Karpas-422 (cell line): ENCODE results near the gene RPUSD1. TPM values are rescaled to one million over a fixed set of nuclear protein-coding genes. Genes with fewer than 3 reads are reported as not detected.
"Not testable (repeated sequence)": the region's sequence is repeated elsewhere in the genome, so short reads cannot be mapped to it uniquely, and the experiment has no call there.

Experiments
- DNase-seq: peaks from one replicate; pipeline ENCODE4 v3.0.0-alpha.2; 2015
- H2AFZ ChIP-seq: fragments of 200-600 bp; sonication (generic); 2 replicates; pipeline ENCODE4 v1.6.1; 2014; ENCODE audit warnings: antibody characterized with exemption, low read length, mixed read lengths
- H3K27ac ChIP-seq: fragments of 200-600 bp; sonication (generic); 2 replicates; pipeline ENCODE4 v1.5.1; 2014; ENCODE audit warnings: mild to moderate bottlenecking, low read length, moderate library complexity
- H3K27me3 ChIP-seq: fragments of 200-600 bp; sonication (generic); 2 replicates; pipeline ENCODE4 v1.6.1; 2014; ENCODE audit warnings: low read length, mixed read lengths
- H3K36me3 ChIP-seq: fragments of 200-600 bp; sonication (generic); 2 replicates; pipeline ENCODE4 v1.6.1; 2014; ENCODE audit warnings: low read length, mixed read lengths; ENCODE audit not compliant: insufficient read depth
- H3K4me1 ChIP-seq: fragments of 200-600 bp; sonication (generic); 2 replicates; pipeline ENCODE4 v1.6.1; 2014; ENCODE audit warnings: mild to moderate bottlenecking, low read length, mixed read lengths
- H3K4me2 ChIP-seq: fragments of 200-600 bp; sonication (generic); 2 replicates; pipeline ENCODE4 v1.6.1; 2014; ENCODE audit warnings: low read length, low read depth, mild to moderate bottlenecking; ENCODE audit not compliant: poor library complexity, severe bottlenecking
- H3K4me3 ChIP-seq: fragments of 200-600 bp; sonication (generic); 2 replicates; pipeline ENCODE4 v1.5.1; 2014; ENCODE audit warnings: mild to moderate bottlenecking, antibody characterized with exemption, low read length, mixed read lengths
- H3K79me2 ChIP-seq: fragments of 200-600 bp; sonication (generic); 2 replicates; pipeline ENCODE4 v1.6.1; 2014; ENCODE audit warnings: mild to moderate bottlenecking, low read length, mixed read lengths
- H3K9ac ChIP-seq: fragments of 200-600 bp; sonication (generic); 2 replicates; pipeline ENCODE4 v1.6.0; 2014; ENCODE audit warnings: low read length
- H3K9me2 ChIP-seq: fragments of 200-600 bp; sonication (generic), shearing (Covaris generic); replicated peaks from 2 replicates; pipeline ENCODE4 v1.6.0; 2014; ENCODE audit warnings: mild to moderate bottlenecking, low read length, moderate library complexity; ENCODE audit not compliant: insufficient read depth
- H3K9me3 ChIP-seq: fragments of 300-700, 200-600 bp; sonication (generic); 2 replicates; pipeline ENCODE4 v1.6.1; 2014; ENCODE audit warnings: low read length, mixed read lengths
- H4K20me1 ChIP-seq: fragments of 200-600 bp; sonication (generic); 2 replicates; pipeline ENCODE4 v1.6.1; 2014; ENCODE audit warnings: mild to moderate bottlenecking, antibody characterized with exemption, low read length, low read depth; ENCODE audit not compliant: insufficient read depth
- total RNA-seq: library from RNA; depleted of rRNA; stranded (reverse); fragments of >200 nt; shearing (Covaris generic); gene quantifications from 2 replicates; pipeline ENCODE4 v1.2.3, GENCODE V29; 2014; ENCODE audit warnings: low replicate concordance

RPUSD1 gene
- total RNA-seq, 1 experiment from 2014 or later, result 26.6 TPM

- no peaks in the 10 kb centered on the region for H3K79me2 ChIP-seq
- H4K20me1 ChIP-seq, result no peaks in the 10 kb centered on the region
- no peak overlapping the region for H3K27ac ChIP-seq
- DNase-seq, result no peak
- no peaks in the 10 kb centered on the region for H3K27me3 ChIP-seq
- H3K36me3 ChIP-seq, result no peaks in the 10 kb centered on the region
- H3K9me3 ChIP-seq, result no peaks in the 10 kb centered on the region
- no peak overlapping the region for H3K4me3 ChIP-seq
- H2AFZ ChIP-seq, result no peak overlapping the region
- no peaks in the 10 kb centered on the region for H3K9me2 ChIP-seq
- H3K4me1 ChIP-seq, result no peaks in the 10 kb centered on the region
- H3K4me2 ChIP-seq, result no peak overlapping the region
- no peak overlapping the region for H3K9ac ChIP-seq
Observed at GRCh38 chr16:821751-822150, 33.6 kb upstream of the RPUSD1 start.

- Histone ChIP-seq H3K27ac (no peak overlapping the region), H3K36me3 (no peaks in the 10 kb centered on the region), H3K4me1 (no peaks in the 10 kb centered on the region), H4K20me1 (no peaks in the 10 kb centered on the region), H2AFZ (no peak overlapping the region), H3K9me2 (no peaks in the 10 kb centered on the region), H3K9ac (no peak overlapping the region), H3K79me2 (no peaks in the 10 kb centered on the region), H3K4me2 (no peak overlapping the region), H3K9me3 (no peaks in the 10 kb centered on the region), H3K27me3 (no peaks in the 10 kb centered on the region), H3K4me3 (no peak overlapping the region)
- DNase-seq, result no peak
Observed at GRCh38 chr16:820748-821147, 32.6 kb upstream of the RPUSD1 start.

- not testable (repeated sequence) for H3K9me3 ChIP-seq, H3K4me3 ChIP-seq, DNase-seq, H3K4me2 ChIP-seq, H3K4me1 ChIP-seq, H3K27ac ChIP-seq, H4K20me1 ChIP-seq, H3K79me2 ChIP-seq, H2AFZ ChIP-seq, H3K27me3 ChIP-seq, H3K36me3 ChIP-seq, H3K9ac ChIP-seq, H3K9me2 ChIP-seq
Observed at GRCh38 chr16:820044-820408, 31.8 kb upstream of the RPUSD1 start.

- Histone ChIP-seq H3K4me3 (no peak overlapping the region), H3K4me2 (no peak overlapping the region), H4K20me1 (no peaks in the 10 kb centered on the region), H2AFZ (no peak overlapping the region), H3K9me3 (no peaks in the 10 kb centered on the region), H3K9me2 (no peaks in the 10 kb centered on the region), H3K9ac (no peak overlapping the region), H3K4me1 (no peaks in the 10 kb centered on the region), H3K27me3 (no peaks in the 10 kb centered on the region), H3K27ac (no peak overlapping the region), H3K36me3 (no peaks in the 10 kb centered on the region), H3K79me2 (no peaks in the 10 kb centered on the region)
- DNase-seq, result no peak
Observed at GRCh38 chr16:819336-820043, 31.3 kb upstream of the RPUSD1 start.

GRCh38 chr16:818592-818991, 30.4 kb upstream of the RPUSD1 start:
- DNase-seq, result no peak
- no peaks in the 10 kb centered on the region for H3K27me3 ChIP-seq
- H4K20me1 ChIP-seq, result no peaks in the 10 kb centered on the region

GRCh38 chr16:818132-818531, 30.0 kb upstream of the RPUSD1 start:
- H2AFZ ChIP-seq, result no peak overlapping the region
- no peaks in the 10 kb centered on the region for H3K27me3 ChIP-seq
- no peaks in the 10 kb centered on the region for H3K4me1 ChIP-seq
- no peaks in the 10 kb centered on the region for H4K20me1 ChIP-seq
- DNase-seq, result no peak
- H3K36me3 ChIP-seq, result no peaks in the 10 kb centered on the region
- no peak overlapping the region for H3K9ac ChIP-seq
- no peak overlapping the region for H3K4me3 ChIP-seq
- H3K79me2 ChIP-seq, result no peaks in the 10 kb centered on the region
- no peak overlapping the region for H3K4me2 ChIP-seq
- H3K9me3 ChIP-seq, result no peaks in the 10 kb centered on the region
- no peak overlapping the region for H3K27ac ChIP-seq
- H3K9me2 ChIP-seq, result no peaks in the 10 kb centered on the region

More at GRCh38 chr16:818592-818991, 30.4 kb upstream of the RPUSD1 start:
- Histone ChIP-seq H3K9me3 (no peaks in the 10 kb centered on the region), H3K27ac (no peak overlapping the region), H3K4me2 (no peak overlapping the region), H3K9ac (no peak overlapping the region), H3K9me2 (no peaks in the 10 kb centered on the region), H3K79me2 (no peaks in the 10 kb centered on the region), H3K4me3 (no peak overlapping the region), H2AFZ (no peak overlapping the region), H3K4me1 (no peaks in the 10 kb centered on the region), H3K36me3 (no peaks in the 10 kb centered on the region)

- Histone ChIP-seq H3K4me2 (no peak overlapping the region), H3K27me3 (no peaks in the 10 kb centered on the region), H3K36me3 (no peaks in the 10 kb centered on the region), H3K9ac (no peak overlapping the region), H3K9me3 (no peaks in the 10 kb centered on the region), H4K20me1 (no peaks in the 10 kb centered on the region), H3K4me3 (no peak overlapping the region), H3K4me1 (no peaks in the 10 kb centered on the region), H3K27ac (no peak overlapping the region), H3K9me2 (no peaks in the 10 kb centered on the region), H3K79me2 (no peaks in the 10 kb centered on the region), H2AFZ (no peak overlapping the region)
- no peak for DNase-seq
Observed at GRCh38 chr16:817001-817906, 29.1 kb upstream of the RPUSD1 start.

- Histone ChIP-seq H3K4me2 (no peak overlapping the region), H2AFZ (no peak overlapping the region), H4K20me1 (no peaks in the 10 kb centered on the region), H3K27ac (no peak overlapping the region), H3K27me3 (no peaks in the 10 kb centered on the region), H3K36me3 (no peaks in the 10 kb centered on the region), H3K9me3 (no peaks in the 10 kb centered on the region), H3K9me2 (no peaks in the 10 kb centered on the region), H3K79me2 (no peaks in the 10 kb centered on the region), H3K4me3 (no peak overlapping the region), H3K9ac (no peak overlapping the region), H3K4me1 (peaks cover 3% of the 10 kb centered on the region; the same call in 1 of the 2 replicates)
- DNase-seq, result no peak
Observed at GRCh38 chr16:815861-816260, 27.7 kb upstream of the RPUSD1 start.
